NCI-H345 (cell line): Measurements from ENCODE around the gene PTGIS.

Source experiments
- DNase-seq: peaks from one replicate; lab custom pipeline; 2025; lab: John Stamatoyannopoulos, UW

Gene PTGIS

GRCh38 chr20:49560186-49560585 is 7.8 kb downstream of the PTGIS start:
- DNase-seq = no peak

- no peak for DNase-seq
Observed at GRCh38 chr20:49559411-49560081, 8.4 kb downstream of the PTGIS start.

- DNase-seq = no peak
Observed at GRCh38 chr20:49558826-49559225, 9.1 kb downstream of the PTGIS start.

GRCh38 chr20:49557449-49557848 is 10.5 kb downstream of the PTGIS start:
- DNase-seq = no peak

- no peak for DNase-seq
Observed at GRCh38 chr20:49556621-49557020, 11.3 kb downstream of the PTGIS start.

- no peak for DNase-seq
Observed at GRCh38 chr20:49549801-49550551, 18.0 kb downstream of the PTGIS start.

- DNase-seq = no peak
Observed at GRCh38 chr20:49548371-49548947, 19.5 kb downstream of the PTGIS start.

- DNase-seq = no peak
Observed at GRCh38 chr20:49545572-49545971, 22.4 kb downstream of the PTGIS start.

- no peak for DNase-seq
Observed at GRCh38 chr20:49544535-49544934, 23.4 kb downstream of the PTGIS start.

- no peak for DNase-seq
Observed at GRCh38 chr20:49543858-49544437, 24.0 kb downstream of the PTGIS start.

GRCh38 chr20:49543071-49543857 is 24.7 kb downstream of the PTGIS start:
- DNase-seq = no peak

GRCh38 chr20:49542514-49542991 is 25.4 kb downstream of the PTGIS start:
- DNase-seq = no peak

GRCh38 chr20:49541733-49542513 is 26.0 kb downstream of the PTGIS start:
- peak; percentile 75 for DNase-seq

- DNase-seq = no peak
Observed at GRCh38 chr20:49540687-49541435, 27.1 kb downstream of the PTGIS start.

- no peak for DNase-seq
Observed at GRCh38 chr20:49540232-49540620, 27.7 kb downstream of the PTGIS start.

- peak; percentile 85 for DNase-seq
Observed at GRCh38 chr20:49539481-49540231, 28.3 kb downstream of the PTGIS start.

- DNase-seq = no peak
Observed at GRCh38 chr20:49538950-49539349, 29.0 kb downstream of the PTGIS start.

- peak; percentile 75 for DNase-seq
Observed at GRCh38 chr20:49534255-49534712, 33.7 kb downstream of the PTGIS start.

- no peak for DNase-seq
Observed at GRCh38 chr20:49532285-49532946, 35.5 kb downstream of the PTGIS start.
